ENCODE results near the gene PDE4C. TPM values are rescaled to one million over a fixed set of nuclear protein-coding genes. Genes with fewer than 3 reads are reported as not detected.

PDE4C gene
- total and polyA plus RNA-seq, 2 experiments from 2014 or later = 0.10 to 0.43 TPM

DNA sequence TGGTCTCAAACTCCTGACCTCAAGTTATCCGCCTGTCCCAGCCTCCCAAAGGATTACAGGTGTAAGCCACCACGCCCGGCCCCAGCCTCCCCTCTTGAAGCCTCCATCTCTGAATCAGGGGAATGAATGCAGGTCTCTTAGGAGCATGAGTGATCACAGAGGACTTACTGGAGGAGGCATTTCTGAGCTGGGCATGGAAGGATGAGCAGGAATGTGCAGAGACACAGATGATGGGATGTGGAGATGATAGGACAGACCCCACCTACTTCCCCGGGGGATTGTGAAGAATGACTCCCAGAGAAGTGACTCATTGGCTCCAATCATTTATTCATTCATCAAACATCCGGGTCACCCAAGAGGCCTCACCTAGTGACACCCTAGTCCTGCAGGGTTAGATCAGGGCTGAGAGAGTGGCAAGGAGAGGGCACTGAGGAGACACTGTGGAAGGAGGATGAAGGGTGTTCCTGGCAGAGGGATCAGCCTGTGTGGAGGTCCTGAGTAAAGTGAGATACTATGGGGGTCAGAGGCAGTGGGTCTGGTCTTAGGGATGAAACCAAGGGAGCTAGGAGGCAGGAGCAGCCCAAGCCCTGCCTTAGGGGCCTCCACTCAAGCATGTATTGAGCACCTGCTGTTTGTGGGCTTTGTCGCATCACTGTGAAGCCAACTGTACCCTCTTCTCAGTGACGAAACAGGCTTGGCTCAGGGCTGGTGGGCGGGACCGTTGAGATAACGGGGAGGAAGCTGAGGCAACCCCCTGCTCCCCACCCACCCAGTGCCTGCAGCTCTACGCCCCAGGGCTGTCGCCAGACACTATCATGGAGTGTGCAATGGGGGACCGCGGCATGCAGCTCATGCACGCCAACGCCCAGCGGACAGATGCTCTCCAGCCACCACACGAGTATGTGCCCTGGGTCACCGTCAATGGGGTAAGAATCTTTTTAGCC lies 49.6 kb downstream of the PDE4C start:
- Histone ChIP-seq H3K27me3 (no peaks in the 10 kb centered on the region), H3K9me3 (ENCODE audit: low read depth) (no peaks in the 10 kb centered on the region)
- TF ChIP-seq CTCF (IDR thresholded peaks at IDR 0.05; ENCODE audit: poor library complexity) = no peak
- no peak for TF ChIP-seq EZH2 (IDR thresholded peaks at IDR 0.05; ENCODE audit: borderline replicate concordance)
- TF ChIP-seq EZH2phosphoT487 (IDR thresholded peaks at IDR 0.05; ENCODE audit: low read depth, severe bottlenecking, unreplicated experiment) = no peak

GRCh38 chr19:18174983-18175382 lies 51.3 kb downstream of the PDE4C start:
- no peaks in the 10 kb centered on the region for H3K36me3 ChIP-seq (replicated peaks; ENCODE audit: insufficient read depth, low read depth)
- H4K20me1 ChIP-seq (ENCODE audit: insufficient read depth, poor library complexity, severe bottlenecking) = no peaks in the 10 kb centered on the region
- no peak for TF ChIP-seq CTCF (IDR thresholded peaks at IDR 0.05; ENCODE audit: poor library complexity)
- TF ChIP-seq EZH2phosphoT487 (IDR thresholded peaks at IDR 0.05; ENCODE audit: low read depth, severe bottlenecking, unreplicated experiment) = no peak
- TF ChIP-seq EZH2 (IDR thresholded peaks at IDR 0.05; ENCODE audit: borderline replicate concordance) = no peak
- no peak overlapping the region for H2AFZ ChIP-seq
- 97% methylated on average over 11 of the region's 11 CpGs for WGBS (ENCODE audit: low lambda C conversion rate, missing lambda C conversion rate)
- H3K4me1 ChIP-seq (ENCODE audit: insufficient read depth) = peaks cover 6% of the 10 kb centered on the region
- H3K4me2 ChIP-seq = peak overlapping the region; percentile 88
- no peak overlapping the region for H3K4me3 ChIP-seq
- H3K79me2 ChIP-seq = no peaks in the 10 kb centered on the region
- no peaks in the 10 kb centered on the region for H3K9me3 ChIP-seq (ENCODE audit: low read depth)
- no peak overlapping the region for H3K27ac ChIP-seq
- H3K9me2 ChIP-seq (replicated peaks; ENCODE audit: insufficient read depth) = no peaks in the 10 kb centered on the region
- no peaks in the 10 kb centered on the region for H3K27me3 ChIP-seq
- DNase-seq (ENCODE audit: low spot score) = no peak

More for the DNA sequence above, 49.6 kb downstream of the PDE4C start:
- Histone ChIP-seq H3K27ac (no peak overlapping the region), H3K79me2 (no peaks in the 10 kb centered on the region), H3K4me3 (no peak overlapping the region), H3K9me2 (replicated peaks; ENCODE audit: insufficient read depth) (no peaks in the 10 kb centered on the region), H4K20me1 (ENCODE audit: insufficient read depth, poor library complexity, severe bottlenecking) (no peaks in the 10 kb centered on the region), H3K36me3 (replicated peaks; ENCODE audit: insufficient read depth, low read depth) (no peaks in the 10 kb centered on the region), H3K4me2 (no peak overlapping the region), H3K4me1 (ENCODE audit: insufficient read depth) (peaks cover 6% of the 10 kb centered on the region), H2AFZ (no peak overlapping the region)
- DNase-seq (ENCODE audit: low spot score) = no peak
- 92% methylated on average over 19 of the region's 19 CpGs for WGBS (ENCODE audit: low lambda C conversion rate, missing lambda C conversion rate)

Other genes with a start within 250 kb of the PDE4C start
- 4.5 and 5.5 TPM in 2 replicates for gene ARRDC2, start 218.3 kb downstream of the PDE4C start, total RNA-seq
- 3.9 and 7.4 TPM in 2 replicates for gene ARRDC2, start 218.3 kb downstream of the PDE4C start, polyA plus RNA-seq
- not detected in 2 replicates for gene IL12RB1, start 139.5 kb downstream of the PDE4C start, total RNA-seq
- not detected in 2 replicates for gene IL12RB1, start 139.5 kb downstream of the PDE4C start, polyA plus RNA-seq
- 5.5 and 9.7 TPM in 2 replicates for gene MAST3, start 128.7 kb downstream of the PDE4C start, total RNA-seq
- 10.3 and 11.1 TPM in 2 replicates for gene MAST3, start 128.7 kb downstream of the PDE4C start, polyA plus RNA-seq
- 29.9 and 38.7 TPM in 2 replicates for gene PIK3R2, start 73.3 kb downstream of the PDE4C start, total RNA-seq
- 49.5 and 52.2 TPM in 2 replicates for gene PIK3R2, start 73.3 kb downstream of the PDE4C start, polyA plus RNA-seq
- gene IFI30, start 52.6 kb downstream of the PDE4C start, total RNA-seq = 95.7 and 133 TPM in 2 replicates
- gene IFI30, start 52.6 kb downstream of the PDE4C start, polyA plus RNA-seq = 129 and 170 TPM in 2 replicates
- 31.8 and 36.9 TPM in 2 replicates for gene MPV17L2, start 33.2 kb downstream of the PDE4C start, total RNA-seq
- 22.4 and 26.0 TPM in 2 replicates for gene MPV17L2, start 33.2 kb downstream of the PDE4C start, polyA plus RNA-seq
- gene RAB3A, start 22.4 kb downstream of the PDE4C start, total RNA-seq = 0.60 and 2.2 TPM in 2 replicates
- gene RAB3A, start 22.4 kb downstream of the PDE4C start, polyA plus RNA-seq = 2.6 and 3.0 TPM in 2 replicates
- gene IQCN, start 48.0 kb upstream of the PDE4C start, total RNA-seq = 3.7 and 3.9 TPM in 2 replicates
- gene IQCN, start 48.0 kb upstream of the PDE4C start, polyA plus RNA-seq = 1.5 and 2.3 TPM in 2 replicates
- gene JUND, start 55.2 kb upstream of the PDE4C start, total RNA-seq = 307 and 379 TPM in 2 replicates
- 698 and 768 TPM in 2 replicates for gene JUND, start 55.2 kb upstream of the PDE4C start, polyA plus RNA-seq
- 185 and 202 TPM in 2 replicates for gene LSM4, start 96.6 kb upstream of the PDE4C start, total RNA-seq
- 218 and 226 TPM in 2 replicates for gene LSM4, start 96.6 kb upstream of the PDE4C start, polyA plus RNA-seq
- gene PGPEP1, start 114.2 kb upstream of the PDE4C start, total RNA-seq = 35.0 and 36.1 TPM in 2 replicates
- gene PGPEP1, start 114.2 kb upstream of the PDE4C start, polyA plus RNA-seq = 24.8 and 26.8 TPM in 2 replicates
- 106 and 123 TPM in 2 replicates for gene GDF15, start 159.7 kb upstream of the PDE4C start, total RNA-seq
- gene GDF15, start 159.7 kb upstream of the PDE4C start, polyA plus RNA-seq = 175 and 185 TPM in 2 replicates
- gene LRRC25, start 171.2 kb upstream of the PDE4C start, total RNA-seq = 0.16 TPM in 1 of 2 replicates, not detected in the other
- 0.36 and 1.5 TPM in 2 replicates for gene LRRC25, start 171.2 kb upstream of the PDE4C start, polyA plus RNA-seq
- 55.8 and 72.6 TPM in 2 replicates for gene SSBP4, start 193.0 kb upstream of the PDE4C start, total RNA-seq
- 156 and 169 TPM in 2 replicates for gene SSBP4, start 193.0 kb upstream of the PDE4C start, polyA plus RNA-seq
- 51.5 and 54.9 TPM in 2 replicates for gene ISYNA1, start 211.7 kb upstream of the PDE4C start, total RNA-seq
- 144 and 188 TPM in 2 replicates for gene ISYNA1, start 211.7 kb upstream of the PDE4C start, polyA plus RNA-seq

Data from hepatocyte (in vitro differentiated cells).